ENCODE measurements around the gene FKRP.
A peak's percentile ranks its signal among the peaks of the same experiment; 100 is the strongest.

Gene FKRP

GRCh38 chr19:46719629-46720502, 26.0 kb upstream of the FKRP start:
- no peak for DNase-seq (ENCODE audit: low spot score)

- DNase-seq (ENCODE audit: low spot score), result no peak
Observed at GRCh38 chr19:46720503-46721239, 25.2 kb upstream of the FKRP start.

- DNase-seq (ENCODE audit: low spot score), result no peak
Observed at GRCh38 chr19:46721269-46722003, 24.4 kb upstream of the FKRP start.

GRCh38 chr19:46722004-46722380, 23.9 kb upstream of the FKRP start:
- no peak for DNase-seq (ENCODE audit: low spot score)

- no peak for DNase-seq (ENCODE audit: low spot score)
Observed at GRCh38 chr19:46722421-46723022, 23.3 kb upstream of the FKRP start.

- DNase-seq (ENCODE audit: low spot score), result no peak
Observed at GRCh38 chr19:46723023-46723461, 22.8 kb upstream of the FKRP start.

GRCh38 chr19:46723471-46723870, 22.4 kb upstream of the FKRP start:
- no peak for DNase-seq (ENCODE audit: low spot score)

GRCh38 chr19:46724468-46724867, 21.4 kb upstream of the FKRP start:
- no peak for DNase-seq (ENCODE audit: low spot score)

GRCh38 chr19:46725036-46725820, 20.6 kb upstream of the FKRP start:
- no peak for DNase-seq (ENCODE audit: low spot score)

GRCh38 chr19:46725859-46726393, 19.9 kb upstream of the FKRP start:
- DNase-seq (ENCODE audit: low spot score), result no peak

- no peak for DNase-seq (ENCODE audit: low spot score)
Observed at GRCh38 chr19:46726551-46726950, 19.3 kb upstream of the FKRP start.

- no peak for DNase-seq (ENCODE audit: low spot score)
Observed at GRCh38 chr19:46726971-46727501, 18.8 kb upstream of the FKRP start.

- DNase-seq (ENCODE audit: low spot score), result no peak
Observed at GRCh38 chr19:46727757-46728156, 18.1 kb upstream of the FKRP start.

GRCh38 chr19:46728208-46728607, 17.6 kb upstream of the FKRP start:
- no peak for DNase-seq (ENCODE audit: low spot score)

- peak; percentile 43 for DNase-seq (ENCODE audit: low spot score)
Observed at GRCh38 chr19:46728693-46729339, 17.0 kb upstream of the FKRP start.

GRCh38 chr19:46729696-46730095, 16.2 kb upstream of the FKRP start:
- DNase-seq (ENCODE audit: low spot score), result no peak

- no peak for DNase-seq (ENCODE audit: low spot score)
Observed at GRCh38 chr19:46730187-46730586, 15.7 kb upstream of the FKRP start.

- DNase-seq (ENCODE audit: low spot score), result no peak
Observed at GRCh38 chr19:46730595-46730994, 15.3 kb upstream of the FKRP start.

- DNase-seq (ENCODE audit: low spot score), result no peak
Observed at GRCh38 chr19:46731007-46731501, 14.8 kb upstream of the FKRP start.

GRCh38 chr19:46731584-46731983, 14.3 kb upstream of the FKRP start:
- DNase-seq (ENCODE audit: low spot score), result no peak

Data from putamen (tissue), 1 donor.